ENCODE data around the gene STRA8. TPM values are rescaled to one million over a fixed set of nuclear protein-coding genes. Genes with fewer than 3 reads are reported as not detected.

Gene STRA8
- total RNA-seq, 2 donors from 2014 or later: not detected

- no peak for TF ChIP-seq CTCF (IDR thresholded peaks at IDR 0.05)
- no peaks in the 10 kb centered on the region for H3K27me3 ChIP-seq
- H3K4me1 ChIP-seq: peaks cover 0 to 4% of the 10 kb centered on the region in 2 donors
- H3K4me3 ChIP-seq: no peak overlapping the region
- H3K36me3 ChIP-seq: peaks cover 36% of the 10 kb centered on the region
- H3K27ac ChIP-seq: no peak overlapping the region
- H3K9me3 ChIP-seq: no peaks in the 10 kb centered on the region
- DNase-seq (ENCODE audit: low spot score): no peak
Measured at GRCh38 chr7:135204876-135205275, 28.8 kb upstream of the STRA8 start.

GRCh38 chr7:135205850-135206249 is 27.8 kb upstream of the STRA8 start:
- Histone ChIP-seq H3K4me1 (peaks cover 0 to 13% of the 10 kb centered on the region in 2 donors), H3K4me3 (no peak overlapping the region), H3K36me3 (peaks cover 36% of the 10 kb centered on the region), H3K27ac (no peak overlapping the region), H3K9me3 (no peaks in the 10 kb centered on the region), H3K27me3 (no peaks in the 10 kb centered on the region)
- TF ChIP-seq CTCF (IDR thresholded peaks at IDR 0.05): no peak
- DNase-seq (ENCODE audit: low spot score): no peak

GRCh38 chr7:135206941-135207391 is 26.7 kb upstream of the STRA8 start:
- peaks cover 0 to 9% of the 10 kb centered on the region in 2 donors for H3K4me1 ChIP-seq
- no peaks in the 10 kb centered on the region for H3K27me3 ChIP-seq
- H3K27ac ChIP-seq: no peak overlapping the region
- TF ChIP-seq CTCF (IDR thresholded peaks at IDR 0.05): no peak
- no peak for DNase-seq (ENCODE audit: low spot score)
- no peaks in the 10 kb centered on the region for H3K9me3 ChIP-seq
- no peak overlapping the region for H3K4me3 ChIP-seq
- H3K36me3 ChIP-seq: peaks cover 36% of the 10 kb centered on the region

GRCh38 chr7:135207406-135208101 is 26.1 kb upstream of the STRA8 start:
- TF ChIP-seq CTCF (IDR thresholded peaks at IDR 0.05): no peak
- peaks cover 36% of the 10 kb centered on the region for H3K36me3 ChIP-seq
- DNase-seq (ENCODE audit: low spot score): no peak
- H3K4me3 ChIP-seq: no peak overlapping the region
- H3K9me3 ChIP-seq: no peaks in the 10 kb centered on the region
- H3K4me1 ChIP-seq: peaks cover 0 to 9% of the 10 kb centered on the region in 2 donors
- H3K27me3 ChIP-seq: no peaks in the 10 kb centered on the region
- H3K27ac ChIP-seq: no peak overlapping the region

- H3K4me3 ChIP-seq: no peak overlapping the region
- H3K27me3 ChIP-seq: no peaks in the 10 kb centered on the region
- no peak for TF ChIP-seq CTCF (IDR thresholded peaks at IDR 0.05)
- no peaks in the 10 kb centered on the region for H3K9me3 ChIP-seq
- peaks cover 30% of the 10 kb centered on the region for H3K36me3 ChIP-seq
- no peak for DNase-seq (ENCODE audit: low spot score)
- no peak overlapping the region for H3K27ac ChIP-seq
- peaks cover 0 to 9% of the 10 kb centered on the region in 2 donors for H3K4me1 ChIP-seq
Measured at GRCh38 chr7:135208102-135208793, 25.4 kb upstream of the STRA8 start.
